ENCODE data around the gene UBR4.

UBR4 gene

GRCh38 chr1:19091196-19091953 lies 118.7 kb downstream of the UBR4 start:
- DNase-seq (ENCODE audit: low spot score) = no peak

GRCh38 chr1:19089524-19089923 lies 120.5 kb downstream of the UBR4 start:
- DNase-seq (ENCODE audit: low spot score) = no peak

GRCh38 chr1:19088717-19089442 lies 121.2 kb downstream of the UBR4 start:
- DNase-seq (ENCODE audit: low spot score) = no peak

- DNase-seq (ENCODE audit: low spot score) = no peak
Measured at GRCh38 chr1:19087737-19088594, 122.1 kb downstream of the UBR4 start.

GRCh38 chr1:19087017-19087736 lies 122.9 kb downstream of the UBR4 start:
- DNase-seq (ENCODE audit: low spot score) = no peak

- DNase-seq (ENCODE audit: low spot score) = no peak
Measured at GRCh38 chr1:19086176-19086875, 123.7 kb downstream of the UBR4 start.

- DNase-seq (ENCODE audit: low spot score) = no peak
Measured at GRCh38 chr1:19084206-19084738, 125.8 kb downstream of the UBR4 start.

- DNase-seq (ENCODE audit: low spot score) = no peak
Measured at GRCh38 chr1:19083081-19083480, 127.0 kb downstream of the UBR4 start.

GRCh38 chr1:19081218-19081893 lies 128.7 kb downstream of the UBR4 start:
- DNase-seq (ENCODE audit: low spot score) = no peak

GRCh38 chr1:19080721-19081120 lies 129.3 kb downstream of the UBR4 start:
- no peak for DNase-seq (ENCODE audit: low spot score)

GRCh38 chr1:19079541-19080472 lies 130.3 kb downstream of the UBR4 start:
- peak; percentile 34 for DNase-seq (ENCODE audit: low spot score)

- DNase-seq (ENCODE audit: low spot score) = no peak
Measured at GRCh38 chr1:19078536-19078935, 131.5 kb downstream of the UBR4 start.

GRCh38 chr1:19076841-19077616 lies 133.0 kb downstream of the UBR4 start:
- DNase-seq (ENCODE audit: low spot score) = no peak

- no peak for DNase-seq (ENCODE audit: low spot score)
Measured at GRCh38 chr1:19074902-19075721, 135.0 kb downstream of the UBR4 start.

- no peak for DNase-seq (ENCODE audit: low spot score)
Measured at GRCh38 chr1:19074361-19074901, 135.6 kb downstream of the UBR4 start.

- peak; percentile 70 for DNase-seq (ENCODE audit: low spot score)
Measured at GRCh38 chr1:19073311-19074186, 136.5 kb downstream of the UBR4 start.
